ENCODE measurements around the gene PTGER3. TPM values are rescaled to one million over a fixed set of nuclear protein-coding genes. Genes with fewer than 3 reads are reported as not detected.

The PTGER3 gene
- total and polyA plus RNA-seq, 10 of the 15 experiments (the other 5 are each of a cell fraction or from before 2014, with no cell fraction given): under 0.01 to 0.04 (median 0.02) TPM; not detected in 7

- 79% methylated on average over 2 of the region's 2 CpGs for WGBS (ENCODE audit: insufficient coverage, insufficient replicate concordance, low lambda C conversion rate, missing lambda C conversion rate)
- ChIA-PET SMC1A (ENCODE audit: uncharacterized antibody, unreplicated experiment) (interaction anchor here (1.2 to 1.5 kb wide), 2 partner anchors 10 to 102 kb away, joined by 3 to 7 read pairs; no protein-coding TSS in a partner anchor), POLR2A (interaction anchor here (0.5 kb wide), 1 partner anchor 919 kb away, joined by 8 read pairs; no protein-coding TSS in a partner anchor), CTCF (interaction anchor here (0.8 to 2.8 kb wide), 3 partner anchors 270 to 943 kb away, joined by 3 to 10 read pairs (median 7); no protein-coding TSS in a partner anchor), RAD21 (ENCODE audit: unreplicated experiment) (no interaction called here)
- ATAC-seq (no peak), DNase-seq (ENCODE audit: low read depth, low spot score) (no peak), FAIRE-seq (no peak)
- intact Hi-C loops (cut with micrococcal nuclease; ENCODE audit: unreplicated experiment) (loop anchor here (5.0 kb wide), 2 partner anchors 427 to 942 kb away; no protein-coding TSS in a partner anchor), in situ Hi-C loops (cut with MboI) (loop anchor here (25.0 kb wide), 1 partner anchor 942 kb away; no protein-coding TSS in a partner anchor)
- Histone ChIP-seq H3K79me2 (ENCODE audit: control insufficient read depth, insufficient read depth, low read length) (no peaks in the 10 kb centered on the region), H3K9ac (ENCODE audit: control insufficient read depth, insufficient read depth, low read length) (no peak overlapping the region), H3K4me2 (ENCODE audit: control insufficient read depth, insufficient read depth) (no peak overlapping the region), H4K20me1 (ENCODE audit: control insufficient read depth, insufficient read depth) (no peaks in the 10 kb centered on the region), H3K4me3 (no peak overlapping the region), H3K4me1 (ENCODE audit: control insufficient read depth, insufficient read depth, low read length) (no peaks in the 10 kb centered on the region), H2AFZ (ENCODE audit: control insufficient read depth, low read depth, low read length) (no peak overlapping the region), H3K9me3 (replicated peaks; ENCODE audit: control insufficient read depth, insufficient read depth, low read length) (no peaks in the 10 kb centered on the region), H3K36me3 (ENCODE audit: control insufficient read depth in 2 of 2, insufficient read depth in 2 of 2, low read length in 1 of 2) (no peaks in the 10 kb centered on the region), H3K27ac (ENCODE audit: control insufficient read depth, insufficient read depth) (no peak overlapping the region), H3K27me3 (replicated peaks in 1 of 2; ENCODE audit: control insufficient read depth in 2 of 2, insufficient read depth in 2 of 2, low read length in 1 of 2) (no peaks in the 10 kb centered on the region)
- BruUV-seq (replicated peaks): no TSS peak
- no peak for TF ChIP-seq POLR2A (IDR thresholded peaks at IDR 0.05; ENCODE audit: low read depth, low read length)
- no peak for TF ChIP-seq MTA2 (IDR thresholded peaks at IDR 0.05; ENCODE audit: low read depth)
- no peak for TF ChIP-seq SREBF1 (IDR thresholded peaks at IDR 0.05; ENCODE audit: low read length)
- TF ChIP-seq KLF5 (IDR thresholded peaks at IDR 0.05; ENCODE audit: partially characterized antibody): no peak
- TF ChIP-seq IRF4 (IDR thresholded peaks at IDR 0.05; ENCODE audit: low read depth, low read length): no peak
- TF ChIP-seq TBL1XR1 (IDR thresholded peaks at IDR 0.05; ENCODE audit: low read depth, low read length): no peak
- no peak for TF ChIP-seq TCF12 (IDR thresholded peaks at IDR 0.05; ENCODE audit: low read depth, low read length)
- TF ChIP-seq BCL3 (IDR thresholded peaks at IDR 0.05; ENCODE audit: borderline replicate concordance, insufficient read depth, low read depth, low read length, poor library complexity, severe bottlenecking): no peak
- TF ChIP-seq MYB (IDR thresholded peaks at IDR 0.05; ENCODE audit: borderline replicate concordance, low read depth, low read length): no peak
Observed at GRCh38 chr1:71094913-71095312, 47.3 kb upstream of the PTGER3 start.

All from GM12878 (cell line).